NCI-H187 treated with DMSO at 0.1 percent for 48 hours (cell line): ENCODE results near the gene IRGQ.
"Not testable (repeated sequence)": the region's sequence is repeated elsewhere in the genome, so short reads cannot be mapped to it uniquely, and the experiment has no call there.

Experiments
- DNase-seq: peaks from one replicate; lab custom pipeline; 2025; lab: John Stamatoyannopoulos, UW

Gene IRGQ, protein sequence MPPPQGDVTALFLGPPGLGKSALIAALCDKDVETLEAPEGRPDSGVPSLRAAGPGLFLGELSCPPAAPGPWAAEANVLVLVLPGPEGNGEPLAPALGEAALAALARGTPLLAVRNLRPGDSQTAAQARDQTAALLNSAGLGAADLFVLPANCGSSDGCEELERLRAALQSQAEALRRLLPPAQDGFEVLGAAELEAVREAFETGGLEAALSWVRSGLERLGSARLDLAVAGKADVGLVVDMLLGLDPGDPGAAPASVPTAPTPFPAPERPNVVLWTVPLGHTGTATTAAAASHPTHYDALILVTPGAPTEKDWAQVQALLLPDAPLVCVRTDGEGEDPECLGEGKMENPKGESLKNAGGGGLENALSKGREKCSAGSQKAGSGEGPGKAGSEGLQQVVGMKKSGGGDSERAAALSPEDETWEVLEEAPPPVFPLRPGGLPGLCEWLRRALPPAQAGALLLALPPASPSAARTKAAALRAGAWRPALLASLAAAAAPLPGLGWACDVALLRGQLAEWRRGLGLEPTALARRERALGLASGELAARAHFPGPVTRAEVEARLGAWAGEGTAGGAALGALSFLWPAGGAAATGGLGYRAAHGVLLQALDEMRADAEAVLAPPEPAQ

GRCh38 chr19:43595999-43596841, at the start of gene IRGQ, which contains the start of gene ZNF576:
TSS of gene IRGQ (minus strand) at chr19:43596134. CDS start at chr19:43595338, 796 bp downstream.
TSS of gene ZNF576 (plus strand) at chr19:43596595. CDS start at chr19:43597109, 514 bp downstream.
- peak; percentile 96 for DNase-seq

- DNase-seq, result no peak
These were observed 48.2 kb upstream of the IRGQ start for GRCh38 chr19:43644181-43644580.

- no peak for DNase-seq
These were observed 47.4 kb upstream of the IRGQ start for GRCh38 chr19:43643326-43643725.

GRCh38 chr19:43642531-43642930, 46.6 kb upstream of the IRGQ start:
- DNase-seq, result no peak

DNA sequence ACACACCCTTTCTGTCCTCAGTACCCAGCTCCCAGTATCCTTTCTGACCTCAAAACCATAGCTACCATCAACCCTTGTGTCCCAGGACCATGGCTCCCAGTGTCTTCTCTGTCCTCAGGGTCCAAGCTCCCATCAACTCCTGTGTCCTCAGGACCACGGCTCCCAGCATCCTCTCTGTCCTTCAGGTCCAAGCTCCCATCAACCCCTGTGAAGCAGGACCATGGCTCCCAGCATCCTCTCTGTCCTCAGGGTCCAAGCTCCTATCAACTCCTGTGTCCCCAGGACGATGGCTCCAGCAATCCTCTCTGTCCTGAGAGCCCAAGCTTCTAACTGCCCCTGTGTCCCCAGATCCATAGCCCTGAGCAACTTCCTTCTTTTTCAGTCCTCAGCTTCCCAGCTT, 45.4 kb upstream of the IRGQ start:
- no peak for DNase-seq

DNA sequence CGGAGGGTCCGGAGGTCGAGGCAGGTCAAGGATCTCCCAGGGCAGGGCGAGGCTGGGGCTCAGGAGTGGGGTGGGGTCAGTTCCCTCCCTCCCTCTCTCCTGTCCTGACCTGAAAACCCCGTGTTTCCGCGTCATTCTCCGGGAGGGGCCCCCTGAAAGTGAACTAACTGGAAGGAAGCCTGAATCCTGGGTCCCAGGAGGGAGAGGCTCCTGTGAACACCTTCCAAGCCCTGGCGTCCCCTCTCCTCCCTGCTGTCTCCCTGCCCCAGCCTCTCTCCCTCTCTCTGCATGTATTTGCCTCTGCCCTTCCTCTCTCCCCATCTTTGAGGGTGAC, 44.5 kb upstream of the IRGQ start:
- no peak for DNase-seq

GRCh38 chr19:43639519-43640423, 43.8 kb upstream of the IRGQ start, which contains the start of gene CADM4:
TSS of gene CADM4 (minus strand) at chr19:43639850. CDS start at chr19:43639790, 60 bp downstream.
- no peak for DNase-seq

- DNase-seq, result no peak
These were observed 43.1 kb upstream of the IRGQ start for GRCh38 chr19:43638995-43639518.

GRCh38 chr19:43638214-43638994, 42.5 kb upstream of the IRGQ start:
- no peak for DNase-seq

DNA sequence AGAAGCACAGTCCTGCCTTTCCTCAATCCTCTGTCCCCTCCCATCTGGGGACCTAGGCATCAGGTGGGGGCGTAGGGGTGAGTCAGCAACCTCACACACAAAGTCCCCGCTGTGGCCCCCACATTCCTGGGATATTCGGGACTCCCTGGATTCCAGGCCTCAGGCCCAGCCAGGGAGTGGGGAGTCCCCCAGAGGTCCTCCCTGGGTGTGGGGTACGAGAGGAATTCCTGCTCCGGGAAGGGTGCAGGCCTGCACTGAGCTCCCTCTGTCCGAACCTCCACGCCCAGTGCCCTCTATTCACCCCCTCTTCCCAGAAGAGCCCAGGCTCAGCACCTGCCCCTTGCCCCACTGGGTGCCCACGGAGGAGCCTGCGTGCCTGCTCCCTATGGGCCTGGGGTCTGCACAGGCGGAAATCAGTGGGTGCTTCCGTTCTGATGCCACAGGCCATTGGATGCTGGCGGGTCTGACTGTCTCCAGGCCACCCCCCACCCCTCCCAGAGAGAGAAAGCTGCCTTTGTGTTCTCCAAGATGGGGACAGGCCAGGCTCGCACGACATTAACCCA, 40.3 kb upstream of the IRGQ start:
- no peak for DNase-seq

GRCh38 chr19:43635561-43635940, 39.6 kb upstream of the IRGQ start:
- DNase-seq, result not testable (repeated sequence)

DNA sequence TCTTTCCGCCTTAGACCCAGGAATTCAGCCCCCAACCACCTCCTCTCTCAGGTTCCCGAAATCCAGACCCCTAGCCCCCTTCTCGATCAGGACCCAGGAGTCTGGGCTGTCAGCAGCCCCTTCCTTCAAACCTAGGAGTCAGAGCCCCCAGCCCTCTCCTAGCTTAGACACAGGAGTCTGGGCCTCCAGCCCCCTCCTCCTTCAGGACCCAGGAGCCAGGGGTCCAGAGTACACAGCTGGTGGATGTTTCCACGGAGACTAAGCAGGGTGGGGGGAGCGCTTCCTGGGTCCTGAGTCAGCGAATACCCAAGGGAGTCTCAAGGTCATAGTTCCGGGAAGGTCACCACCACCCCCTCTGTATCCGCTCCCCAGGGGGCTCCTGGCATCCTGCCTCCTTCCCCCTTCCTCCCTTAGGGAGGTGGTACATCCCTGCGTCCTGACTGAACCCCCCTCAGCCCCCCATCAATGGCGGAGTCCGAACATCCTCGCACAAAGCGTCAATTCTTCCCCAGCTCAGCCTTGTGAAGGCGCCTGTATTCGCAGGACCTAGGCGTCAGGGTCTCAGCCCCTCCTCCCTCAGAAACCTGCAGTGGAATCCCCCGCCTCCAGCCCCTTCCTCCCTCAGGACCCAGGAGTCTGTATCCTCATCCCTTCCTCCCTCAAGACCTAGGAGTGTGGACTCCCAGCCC, 39.1 kb upstream of the IRGQ start:
- DNase-seq, result no peak

DNA sequence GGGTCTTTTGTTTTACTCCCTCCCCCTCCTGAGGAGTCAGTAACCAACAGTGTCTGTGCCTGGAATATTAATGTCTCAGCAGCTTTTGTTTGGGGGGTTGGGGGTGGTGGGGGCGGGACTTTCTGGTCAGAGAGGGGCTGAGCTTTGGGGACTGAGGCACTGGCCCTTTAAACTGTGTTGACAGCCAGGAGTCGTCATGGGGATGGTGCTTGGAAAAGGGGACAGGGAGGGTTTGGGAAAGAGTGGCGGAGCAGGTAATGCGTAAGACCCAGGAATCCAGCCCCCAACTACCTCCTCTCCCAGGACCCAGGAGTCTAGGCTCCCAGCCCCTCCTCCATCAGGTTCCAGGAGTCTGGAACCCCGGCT, 38.6 kb upstream of the IRGQ start:
- DNase-seq, result no peak

DNA sequence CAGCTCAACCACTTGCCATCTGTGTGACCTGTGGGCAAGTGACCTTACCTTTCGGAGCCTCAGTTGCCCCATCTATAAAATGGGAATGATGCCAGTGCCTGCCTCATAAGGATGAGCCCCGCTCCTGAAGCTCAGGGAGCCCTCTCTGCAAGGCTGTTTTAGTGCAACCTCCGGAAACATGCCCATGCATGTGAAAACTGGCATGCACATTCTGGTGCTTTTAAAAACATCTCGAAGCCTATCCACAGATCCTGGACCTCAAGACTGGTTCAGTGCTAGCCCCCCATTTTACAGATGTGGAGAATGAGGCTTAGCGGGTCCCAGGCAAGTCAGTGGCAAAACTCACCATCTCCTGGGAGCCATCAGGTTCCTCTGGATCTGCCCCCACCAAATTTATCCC, 38.1 kb upstream of the IRGQ start:
- no peak for DNase-seq

- DNase-seq, result no peak
These were observed 37.6 kb upstream of the IRGQ start for GRCh38 chr19:43633520-43633919.

DNA sequence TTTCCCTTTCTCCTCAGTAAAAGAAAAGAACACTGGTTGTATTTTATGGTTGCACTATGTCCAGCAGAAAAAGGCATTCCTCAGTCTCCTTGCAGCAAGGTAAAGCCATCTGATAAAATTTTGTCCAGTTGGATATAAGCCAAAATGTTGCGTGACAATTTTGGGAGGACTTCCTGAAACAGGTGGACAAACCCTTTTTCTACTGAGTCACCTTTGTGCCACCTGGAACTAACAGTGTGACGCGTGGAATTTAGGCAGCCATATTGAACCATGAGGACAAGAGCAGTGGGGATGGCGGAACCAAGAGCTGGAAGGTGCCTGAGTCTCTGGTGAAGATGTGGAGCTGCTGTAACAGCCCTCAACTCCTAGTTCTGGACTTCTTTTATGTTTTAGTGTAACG, 35.6 kb upstream of the IRGQ start:
- DNase-seq, result no peak

GRCh38 chr19:43628646-43629326, 32.9 kb upstream of the IRGQ start:
- no peak for DNase-seq

- DNase-seq, result no peak
These were observed 30.9 kb upstream of the IRGQ start for GRCh38 chr19:43626838-43627237.
